ENCODE measurements around the gene FAM124A. TPM values are rescaled to one million over a fixed set of nuclear protein-coding genes. Genes with fewer than 3 reads are reported as not detected.

The FAM124A gene
- total RNA-seq, 1 donor from 2014 or later, result not detected

DNA sequence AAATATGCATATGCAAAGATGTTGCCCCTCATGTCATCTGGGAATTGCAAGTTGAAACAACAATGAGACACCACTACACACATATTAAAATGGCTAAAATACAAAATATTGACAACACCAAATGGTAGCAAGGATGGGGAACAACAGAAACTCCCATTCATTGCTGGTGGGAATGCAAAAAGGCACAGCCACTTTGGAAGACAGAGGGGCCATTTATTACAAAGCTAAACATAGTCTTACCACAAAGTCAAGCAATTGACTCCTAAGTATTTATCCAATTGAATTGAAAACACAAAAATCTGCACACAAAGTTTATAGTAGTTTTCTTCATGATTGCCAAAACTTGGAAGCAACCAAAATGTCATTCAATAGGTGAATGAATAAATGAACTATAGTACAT, 111.2 kb downstream of the FAM124A start:
- intact Hi-C loops (cut with micrococcal nuclease), result no loop called here
- no peak for ATAC-seq (ENCODE audit: low read depth)
- Mint-ChIP-seq H3K27me3 (no peaks in the 10 kb centered on the region), H3K36me3 (ENCODE audit: low read depth) (no peaks in the 10 kb centered on the region), H3K27ac (no peak overlapping the region), H3K4me1 (peaks cover 14% of the 10 kb centered on the region), H3K9me3 (no peaks in the 10 kb centered on the region), H3K4me3 (no peak overlapping the region)
- CTCF ChIA-PET, result no interaction called here
- TF ChIP-seq, protein P1, sequence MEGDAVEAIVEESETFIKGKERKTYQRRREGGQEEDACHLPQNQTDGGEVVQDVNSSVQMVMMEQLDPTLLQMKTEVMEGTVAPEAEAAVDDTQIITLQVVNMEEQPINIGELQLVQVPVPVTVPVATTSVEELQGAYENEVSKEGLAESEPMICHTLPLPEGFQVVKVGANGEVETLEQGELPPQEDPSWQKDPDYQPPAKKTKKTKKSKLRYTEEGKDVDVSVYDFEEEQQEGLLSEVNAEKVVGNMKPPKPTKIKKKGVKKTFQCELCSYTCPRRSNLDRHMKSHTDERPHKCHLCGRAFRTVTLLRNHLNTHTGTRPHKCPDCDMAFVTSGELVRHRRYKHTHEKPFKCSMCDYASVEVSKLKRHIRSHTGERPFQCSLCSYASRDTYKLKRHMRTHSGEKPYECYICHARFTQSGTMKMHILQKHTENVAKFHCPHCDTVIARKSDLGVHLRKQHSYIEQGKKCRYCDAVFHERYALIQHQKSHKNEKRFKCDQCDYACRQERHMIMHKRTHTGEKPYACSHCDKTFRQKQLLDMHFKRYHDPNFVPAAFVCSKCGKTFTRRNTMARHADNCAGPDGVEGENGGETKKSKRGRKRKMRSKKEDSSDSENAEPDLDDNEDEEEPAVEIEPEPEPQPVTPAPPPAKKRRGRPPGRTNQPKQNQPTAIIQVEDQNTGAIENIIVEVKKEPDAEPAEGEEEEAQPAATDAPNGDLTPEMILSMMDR (IDR thresholded peaks at IDR 0.05), result no peak
- DNase-seq, result no peak
- POLR2A ChIA-PET, result no interaction called here

DNA sequence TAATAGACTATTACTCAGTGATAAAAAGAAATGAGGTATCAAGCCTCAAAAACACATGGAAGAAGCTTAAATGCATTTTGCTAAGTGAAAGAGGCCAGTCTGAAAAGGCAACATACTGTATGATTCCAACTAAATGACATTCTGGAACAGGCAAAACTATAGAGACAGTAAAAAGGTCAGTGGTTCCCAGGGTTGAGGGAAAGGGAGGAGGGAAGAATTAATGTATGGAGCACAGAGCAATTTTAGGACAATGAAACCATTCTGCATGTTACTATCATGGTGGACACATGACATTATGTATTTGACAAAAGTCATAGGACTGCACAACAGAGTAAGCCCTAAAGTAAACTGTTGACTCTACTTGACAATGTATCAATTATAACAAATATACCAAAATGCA, 111.6 kb downstream of the FAM124A start:
- H3K36me3 Mint-ChIP-seq (ENCODE audit: low read depth), result no peaks in the 10 kb centered on the region
- intact Hi-C loops (cut with micrococcal nuclease), result no loop called here
- ATAC-seq (ENCODE audit: low read depth), result no peak

More for the DNA sequence above, 111.6 kb downstream of the FAM124A start:
- ChIA-PET CTCF (no interaction called here), POLR2A (no interaction called here)
- TF ChIP-seq, protein P1 (IDR thresholded peaks at IDR 0.05), result no peak
- no peak for DNase-seq
- H3K27me3 Mint-ChIP-seq, result no peaks in the 10 kb centered on the region
- no peak overlapping the region for H3K4me3 Mint-ChIP-seq
- no peaks in the 10 kb centered on the region for H3K9me3 Mint-ChIP-seq
- H3K4me1 Mint-ChIP-seq, result peaks cover 14% of the 10 kb centered on the region
- no peak overlapping the region for H3K27ac Mint-ChIP-seq

Other genes with a start within 250 kb of the FAM124A start
- gene C13orf42, start 111.1 kb upstream of the FAM124A start, total RNA-seq, result not detected in 2 replicates
- gene SERPINE3, start 117.3 kb downstream of the FAM124A start, total RNA-seq, result not detected in 2 replicates
- gene INTS6, start 230.6 kb downstream of the FAM124A start, total RNA-seq, result 55.3 and 68.7 TPM in 2 replicates

All from activated B cell treated with CpG ODN at 0.5 μM for 24 hours (primary cell).